HG02981 (cell line): ENCODE measurements around the gene ROBO2.

Experiments used
- ATAC-seq: cut with Tn5 transposase; IDR thresholded peaks from one replicate; pipeline ENCODE4 v1.9.1; 2021; ENCODE audit warnings: mild to moderate bottlenecking, moderate library complexity; ENCODE audit not compliant: unreplicated experiment

The ROBO2 gene

GRCh38 chr3:77652624-77653023, 612.7 kb downstream of the ROBO2 start:
- no peak for ATAC-seq

GRCh38 chr3:77655396-77655795, 615.5 kb downstream of the ROBO2 start:
- no peak for ATAC-seq

- ATAC-seq: no peak
Measured at GRCh38 chr3:77660718-77661117, 620.8 kb downstream of the ROBO2 start.

- ATAC-seq: no peak
Measured at GRCh38 chr3:77667901-77668300, 628.0 kb downstream of the ROBO2 start.

- ATAC-seq: no peak
Measured at GRCh38 chr3:77668376-77668775, 628.5 kb downstream of the ROBO2 start.

GRCh38 chr3:77672016-77672415, 632.1 kb downstream of the ROBO2 start:
- no peak for ATAC-seq

- no peak for ATAC-seq
Measured at GRCh38 chr3:77682162-77682561, 642.3 kb downstream of the ROBO2 start.

- ATAC-seq: no peak
Measured at GRCh38 chr3:77684115-77684514, 644.2 kb downstream of the ROBO2 start.

- ATAC-seq: no peak
Measured at GRCh38 chr3:77685713-77686112, 645.8 kb downstream of the ROBO2 start.

- ATAC-seq: no peak
Measured at GRCh38 chr3:77686560-77686959, 646.7 kb downstream of the ROBO2 start.

GRCh38 chr3:77687545-77687944, 647.6 kb downstream of the ROBO2 start:
- no peak for ATAC-seq

- no peak for ATAC-seq
Measured at GRCh38 chr3:77690284-77690845, 650.5 kb downstream of the ROBO2 start.

GRCh38 chr3:77693147-77693546, 653.2 kb downstream of the ROBO2 start:
- no peak for ATAC-seq

- ATAC-seq: no peak
Measured at GRCh38 chr3:77699125-77699691, 659.3 kb downstream of the ROBO2 start.
